HepG2 (cell line): ENCODE data around the gene VWA1. TPM values are rescaled to one million over a fixed set of nuclear protein-coding genes. Genes with fewer than 3 reads are reported as not detected.

ENCODE experiments used
- ARHGAP35 ChIP-seq: sonication (generic); formaldehyde crosslinking; IDR thresholded peaks from 2 replicates; pipeline ENCODE4 v1.9.0; 2022; ENCODE audit warnings: mild to moderate bottlenecking, inconsistent platforms, moderate library complexity, missing genetic modification reagents, borderline replicate concordance
- CBX5 ChIP-seq: sonication (generic); formaldehyde crosslinking; IDR thresholded peaks from 2 replicates; pipeline ENCODE4 v1.4.0; 2020; ENCODE audit warnings: missing genetic modification reagents, borderline replicate concordance
- FOXC1 ChIP-seq: sonication (generic); formaldehyde crosslinking; IDR thresholded peaks from 2 replicates; pipeline ENCODE4 v1.8.0; 2022; ENCODE audit warnings: mild to moderate bottlenecking, missing genetic modification reagents, borderline replicate concordance
- HOXA9 ChIP-seq: sonication (generic); formaldehyde crosslinking; IDR thresholded peaks from 2 replicates; pipeline ENCODE4 v1.8.1; 2022; ENCODE audit warnings: missing genetic modification reagents, mild to moderate bottlenecking, moderate library complexity, borderline replicate concordance
- ISX ChIP-seq: sonication (generic); formaldehyde crosslinking; conservative IDR thresholded peaks from 2 replicates; pipeline ENCODE4 v1.5.0; 2020; ENCODE audit warnings: missing genetic modification reagents
- KLF16 ChIP-seq, 2 experiments: sonication (generic) in 1 of 2; formaldehyde crosslinking in 1 of 2; IDR thresholded peaks; 2 replicates each; pipeline versions ENCODE4 v1.6.1 to v1.8.0; 2016 to 2023; ENCODE audit warnings: missing genetic modification reagents in 2 of 2, missing compliant biosample characterization in 1 of 2
- NFE2L2 ChIP-seq: fragments of 150-350 bp; IDR thresholded peaks from 2 replicates; pipeline ENCODE4 v1.6.1; 2014; ENCODE audit warnings: low read length
- PAF1 ChIP-seq: IDR thresholded peaks from 2 replicates; pipeline ENCODE4 v1.6.1; 2016; ENCODE audit warnings: missing genetic modification reagents, missing compliant biosample characterization
- RBFOX2 ChIP-seq: fragments of 200-400 bp; formaldehyde crosslinking; IDR thresholded peaks from 2 replicates; pipeline ENCODE4 v1.6.1; 2017; ENCODE audit warnings: low read depth, mild to moderate bottlenecking, low read length
- RFXANK ChIP-seq: IDR thresholded peaks from 2 replicates; pipeline ENCODE4 v1.6.1; 2016
- SRY ChIP-seq: sonication (generic); formaldehyde crosslinking; IDR thresholded peaks from 2 replicates; pipeline ENCODE4 v1.8.0; 2022; ENCODE audit warnings: mild to moderate bottlenecking, missing genetic modification reagents
- ZFX ChIP-seq: sonication (generic); formaldehyde crosslinking; IDR thresholded peaks from 2 replicates; pipeline ENCODE4 v1.4.0; 2020; ENCODE audit warnings: mild to moderate bottlenecking, low read depth, missing genetic modification reagents, moderate library complexity
- ZNF768 ChIP-seq: sonication (generic); formaldehyde crosslinking; IDR thresholded peaks from 2 replicates; pipeline ENCODE4 v1.4.0; 2020; ENCODE audit warnings: missing genetic modification reagents
- ZNF782 ChIP-seq: sonication (generic); formaldehyde crosslinking; IDR thresholded peaks from 2 replicates; pipeline ENCODE4 v1.4.0; 2020; ENCODE audit warnings: missing genetic modification reagents, mild to moderate bottlenecking, borderline replicate concordance
- ZSCAN20 ChIP-seq: sonication (generic); formaldehyde crosslinking; IDR thresholded peaks from 2 replicates; pipeline ENCODE4 v1.4.0; 2020; ENCODE audit warnings: missing genetic modification reagents, mild to moderate bottlenecking, borderline replicate concordance
- polyA plus RNA-seq, 8 experiments: library from polyadenylated mRNA; depleted of rRNA in 3 of 8; stranded (reverse) in 7 of 8; unstranded in 1 of 8; fragments of >200 nt; fragmentation: Illumina TruSeq in 4 of 8; extraction: Trizol in 4 of 8; gene quantifications; 2 replicates each; pipeline versions ENCODE4 v1.2.1 to v1.2.3, GENCODE V29; 2011 to 2016; ENCODE audit warnings: low read depth in 4 of 8, missing spikeins in 1 of 8, mixed read lengths in 1 of 8; ENCODE audit not compliant: insufficient read depth in 1 of 8
- total RNA-seq, 5 experiments: library from RNA; depleted of rRNA; stranded (reverse); fragments of >200 nt; fragmentation: Illumina TruSeq; extraction: Trizol; gene quantifications; 2 replicates each; pipeline ENCODE4 v1.2.3, GENCODE V29; 2016; ENCODE audit warnings: low read depth in 1 of 5
- TF ChIP-seq, protein P1 (sequence below): sonication (generic); formaldehyde crosslinking; IDR thresholded peaks from 2 replicates; pipeline ENCODE4 v1.8.0; 2022; ENCODE audit warnings: missing genetic modification reagents, low read depth, mild to moderate bottlenecking, borderline replicate concordance
- TF ChIP-seq, protein P2 (sequence below): sonication (generic); formaldehyde crosslinking; IDR thresholded peaks from 2 replicates; pipeline ENCODE4 v1.4.0; 2020; ENCODE audit warnings: missing genetic modification reagents
- TF ChIP-seq, protein P3 (sequence below): IDR thresholded peaks from 2 replicates; pipeline ENCODE4 v1.6.1; 2016; ENCODE audit warnings: low read depth
- TF ChIP-seq, protein P4 (sequence below): sonication (generic); formaldehyde crosslinking; IDR thresholded peaks from 2 replicates; pipeline ENCODE4 v1.5.1; 2020; ENCODE audit warnings: mild to moderate bottlenecking, missing genetic modification reagents
- TF ChIP-seq, protein P5 (sequence below): sonication (generic); formaldehyde crosslinking; IDR thresholded peaks from 2 replicates; pipeline ENCODE4 v1.5.0; 2020; ENCODE audit warnings: missing genetic modification reagents, mild to moderate bottlenecking, borderline replicate concordance

The VWA1 gene
- total and polyA plus RNA-seq, 2 of the 13 experiments (the other 11 are each of a cell fraction or from before 2014, with no cell fraction given) = 40.9 to 57.5 TPM

DNA sequence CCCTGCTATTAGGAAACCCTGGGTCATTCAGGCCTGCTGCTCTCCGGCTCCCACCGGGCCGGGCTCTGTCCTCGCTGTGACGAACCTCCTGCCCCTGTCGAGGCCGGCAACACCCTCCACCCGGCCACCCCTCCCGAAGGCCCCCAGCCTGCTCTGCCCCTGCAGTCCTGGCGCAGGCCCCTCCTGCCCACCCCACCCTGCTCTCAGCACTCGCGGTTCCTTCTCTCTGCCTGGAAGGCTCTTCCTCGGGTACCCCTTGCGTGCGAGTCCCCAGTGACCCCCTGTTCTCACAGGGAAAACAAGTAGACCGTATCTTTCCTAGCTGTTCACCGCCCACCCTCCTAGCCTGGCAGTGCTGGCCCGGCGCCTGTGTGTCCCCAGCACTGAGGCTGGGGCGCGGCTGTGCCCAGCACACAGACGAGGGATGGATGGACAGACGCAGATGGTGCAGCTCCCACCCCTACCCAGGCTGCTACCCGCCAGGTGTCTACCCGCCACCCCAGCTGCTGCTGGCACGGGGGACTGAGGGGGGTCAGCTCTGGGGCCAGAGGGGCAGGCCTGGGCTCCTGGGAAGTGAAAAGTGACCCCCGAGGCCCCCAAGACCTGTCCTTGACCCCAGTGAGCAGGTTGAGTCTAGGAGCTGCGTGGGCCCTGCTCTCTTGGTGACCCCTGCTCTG lies 3.1 kb upstream of the VWA1 start (continued):
- TF ChIP-seq ZNF768 = no peak
- TF ChIP-seq CBX5 (CRISPR knock-in tag) = no peak
- TF ChIP-seq RBFOX2 = peak; percentile 78
- TF ChIP-seq, protein P1, sequence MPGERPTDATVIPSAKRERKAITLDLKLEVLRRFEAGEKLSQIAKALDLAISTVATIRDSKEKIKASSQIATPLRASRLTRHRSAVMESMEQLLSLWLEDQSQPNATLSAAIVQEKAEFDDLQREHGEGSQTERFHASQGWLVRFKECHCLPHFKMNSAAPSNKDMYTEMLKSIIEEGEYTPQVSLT (CRISPR knock-in tag) = no peak
- no peak for TF ChIP-seq RFXANK (CRISPR knock-in tag)
- TF ChIP-seq, protein P2, sequence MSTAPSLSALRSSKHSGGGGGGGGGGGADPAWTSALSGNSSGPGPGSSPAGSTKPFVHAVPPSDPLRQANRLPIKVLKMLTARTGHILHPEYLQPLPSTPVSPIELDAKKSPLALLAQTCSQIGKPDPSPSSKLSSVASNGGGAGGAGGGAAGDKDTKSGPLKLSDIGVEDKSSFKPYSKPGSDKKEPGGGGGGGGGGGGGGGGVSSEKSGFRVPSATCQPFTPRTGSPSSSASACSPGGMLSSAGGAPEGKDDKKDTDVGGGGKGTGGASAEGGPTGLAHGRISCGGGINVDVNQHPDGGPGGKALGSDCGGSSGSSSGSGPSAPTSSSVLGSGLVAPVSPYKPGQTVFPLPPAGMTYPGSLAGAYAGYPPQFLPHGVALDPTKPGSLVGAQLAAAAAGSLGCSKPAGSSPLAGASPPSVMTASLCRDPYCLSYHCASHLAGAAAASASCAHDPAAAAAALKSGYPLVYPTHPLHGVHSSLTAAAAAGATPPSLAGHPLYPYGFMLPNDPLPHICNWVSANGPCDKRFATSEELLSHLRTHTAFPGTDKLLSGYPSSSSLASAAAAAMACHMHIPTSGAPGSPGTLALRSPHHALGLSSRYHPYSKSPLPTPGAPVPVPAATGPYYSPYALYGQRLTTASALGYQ (CRISPR knock-in tag) = no peak
- no peak; the same call in 1 of the 2 replicates for TF ChIP-seq PAF1 (CRISPR knock-in tag)
- peak; percentile 2; the same call in 1 of the 2 replicates for TF ChIP-seq ZFX
- TF ChIP-seq HOXA9 (CRISPR knock-in tag) = 0 out of 2 replicates have a peak, but pooled peaks have one; percentile 42
- TF ChIP-seq ZNF782 (CRISPR knock-in tag) = no peak
- TF ChIP-seq FOXC1 (CRISPR knock-in tag) = no peak
- TF ChIP-seq, protein P3, sequence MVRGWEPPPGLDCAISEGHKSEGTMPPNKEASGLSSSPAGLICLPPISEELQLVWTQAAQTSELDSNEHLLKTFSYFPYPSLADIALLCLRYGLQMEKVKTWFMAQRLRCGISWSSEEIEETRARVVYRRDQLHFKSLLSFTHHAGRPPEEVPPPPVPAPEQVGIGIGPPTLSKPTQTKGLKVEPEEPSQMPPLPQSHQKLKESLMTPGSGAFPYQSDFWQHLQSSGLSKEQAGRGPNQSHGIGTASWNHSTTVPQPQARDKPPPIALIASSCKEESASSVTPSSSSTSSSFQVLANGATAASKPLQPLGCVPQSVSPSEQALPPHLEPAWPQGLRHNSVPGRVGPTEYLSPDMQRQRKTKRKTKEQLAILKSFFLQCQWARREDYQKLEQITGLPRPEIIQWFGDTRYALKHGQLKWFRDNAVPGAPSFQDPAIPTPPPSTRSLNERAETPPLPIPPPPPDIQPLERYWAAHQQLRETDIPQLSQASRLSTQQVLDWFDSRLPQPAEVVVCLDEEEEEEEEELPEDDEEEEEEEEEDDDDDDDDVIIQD (CRISPR knock-in tag) = no peak
- no peak; the same call in 1 of the 2 replicates for TF ChIP-seq SRY (CRISPR knock-in tag)
- no peak for TF ChIP-seq NFE2L2
- TF ChIP-seq ISX (CRISPR knock-in tag) = 0 out of 2 replicates have a peak, but pooled peaks have one; percentile 18
- no peak for TF ChIP-seq ZSCAN20
- no peak for TF ChIP-seq ARHGAP35 (CRISPR knock-in tag)
- TF ChIP-seq, protein P4, sequence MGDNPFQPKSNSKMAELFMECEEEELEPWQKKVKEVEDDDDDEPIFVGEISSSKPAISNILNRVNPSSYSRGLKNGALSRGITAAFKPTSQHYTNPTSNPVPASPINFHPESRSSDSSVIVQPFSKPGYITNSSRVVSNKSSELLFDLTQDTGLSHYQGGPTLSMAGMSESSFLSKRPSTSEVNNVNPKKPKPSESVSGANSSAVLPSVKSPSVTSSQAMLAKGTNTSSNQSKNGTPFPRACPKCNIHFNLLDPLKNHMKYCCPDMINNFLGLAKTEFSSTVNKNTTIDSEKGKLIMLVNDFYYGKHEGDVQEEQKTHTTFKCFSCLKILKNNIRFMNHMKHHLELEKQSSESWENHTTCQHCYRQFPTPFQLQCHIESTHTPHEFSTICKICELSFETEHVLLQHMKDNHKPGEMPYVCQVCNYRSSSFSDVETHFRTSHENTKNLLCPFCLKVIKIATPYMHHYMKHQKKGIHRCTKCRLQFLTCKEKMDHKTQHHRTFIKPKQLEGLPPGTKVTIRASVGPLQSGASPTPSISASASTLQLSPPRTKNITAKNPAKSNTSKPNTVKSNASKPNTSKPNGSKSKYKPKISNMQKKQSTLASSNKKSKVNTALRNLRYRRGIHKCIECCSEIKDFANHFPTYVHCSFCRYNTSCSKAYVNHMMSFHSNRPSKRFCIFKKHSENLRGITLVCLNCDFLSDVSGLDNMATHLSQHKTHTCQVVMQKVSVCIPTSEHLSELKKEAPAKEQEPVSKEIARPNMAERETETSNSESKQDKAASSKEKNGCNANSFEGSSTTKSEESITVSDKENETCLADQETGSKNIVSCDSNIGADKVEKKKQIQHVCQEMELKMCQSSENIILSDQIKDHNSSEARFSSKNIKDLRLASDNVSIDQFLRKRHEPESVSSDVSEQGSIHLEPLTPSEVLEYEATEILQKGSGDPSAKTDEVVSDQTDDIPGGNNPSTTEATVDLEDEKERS (CRISPR knock-in tag) = no peak
- peak in 1 of 2 experiments; percentile 9; a peak in 1 of 4 replicates for TF ChIP-seq KLF16 (CRISPR knock-in tag; IDR thresholded peaks at IDR 0.05)
- TF ChIP-seq, protein P5, sequence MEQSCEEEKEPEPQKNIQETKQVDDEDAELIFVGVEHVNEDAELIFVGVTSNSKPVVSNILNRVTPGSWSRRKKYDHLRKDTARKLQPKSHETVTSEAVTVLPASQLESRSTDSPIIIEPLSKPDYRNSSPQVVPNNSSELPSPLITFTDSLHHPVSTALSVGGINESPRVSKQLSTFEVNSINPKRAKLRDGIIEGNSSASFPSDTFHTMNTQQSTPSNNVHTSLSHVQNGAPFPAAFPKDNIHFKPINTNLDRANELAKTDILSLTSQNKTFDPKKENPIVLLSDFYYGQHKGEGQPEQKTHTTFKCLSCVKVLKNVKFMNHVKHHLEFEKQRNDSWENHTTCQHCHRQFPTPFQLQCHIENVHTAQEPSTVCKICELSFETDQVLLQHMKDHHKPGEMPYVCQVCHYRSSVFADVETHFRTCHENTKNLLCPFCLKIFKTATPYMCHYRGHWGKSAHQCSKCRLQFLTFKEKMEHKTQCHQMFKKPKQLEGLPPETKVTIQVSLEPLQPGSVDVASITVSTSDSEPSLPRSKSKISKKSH (CRISPR knock-in tag) = no peak
